ENCODE results near the gene USB1.

GRCh38 chr16:58027916-58028455 lies 26.8 kb downstream of the USB1 start:
- no peak for TF ChIP-seq EZH2 (IDR thresholded peaks at IDR 0.05; ENCODE audit: insufficient read depth, poor library complexity, severe bottlenecking)
- TF ChIP-seq EZH2phosphoT487 (IDR thresholded peaks at IDR 0.05; ENCODE audit: insufficient read depth, low read depth): no peak
